ENCODE measurements around the gene GATD1.

The GATD1 gene

DNA sequence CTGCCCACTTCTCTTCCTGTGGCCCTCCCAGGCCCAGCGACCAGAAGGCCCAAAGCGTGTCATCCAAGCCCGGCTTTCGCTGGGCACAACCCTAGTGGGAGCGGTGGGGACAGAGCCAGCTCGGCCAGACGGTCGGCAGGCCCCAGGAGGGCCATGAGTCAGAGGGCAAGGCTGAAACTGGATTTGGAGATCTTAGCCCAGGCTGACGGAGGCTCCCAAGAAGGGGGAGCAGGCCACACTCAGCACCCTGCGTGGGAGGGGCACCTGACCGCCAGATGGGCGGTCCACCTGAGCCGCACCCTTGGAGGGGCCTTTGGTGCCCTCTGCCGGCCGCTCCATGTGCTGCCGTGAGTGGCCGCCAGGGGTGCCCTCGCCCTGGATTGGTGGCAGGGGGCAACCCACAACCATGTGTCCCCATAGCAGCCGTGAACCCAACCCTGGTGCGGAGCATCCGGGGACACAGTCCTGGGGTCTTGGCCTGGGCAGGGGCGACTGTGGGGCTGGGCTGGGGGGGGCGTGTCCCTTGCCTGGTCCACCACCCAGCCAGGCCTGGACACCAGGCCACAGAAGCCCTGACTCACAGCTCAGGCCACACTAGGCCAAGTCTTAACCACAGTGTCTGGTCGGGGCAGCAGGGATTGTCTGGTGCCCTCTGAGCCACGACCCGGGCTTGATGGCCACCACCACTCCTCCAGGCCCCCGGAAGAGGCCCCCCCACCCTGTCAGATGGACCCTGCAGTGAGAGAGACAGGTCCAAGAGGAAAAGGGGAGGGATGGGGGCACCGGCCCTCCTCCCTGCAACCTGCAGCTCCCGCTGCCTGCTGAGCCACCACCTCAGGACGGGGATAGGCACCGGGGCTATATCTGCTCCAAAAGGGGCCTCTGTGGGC is 49.2 kb downstream of the GATD1 start:
- no peak for TF ChIP-seq Cebpa-rat (IDR thresholded peaks at IDR 0.05)
- H3K36me3 ChIP-seq, result no peaks in the 10 kb centered on the region
- H3K4me2 ChIP-seq, result peak overlapping the region; percentile 7 to 92 (median 78); a peak in 21 of 22 replicates
- peaks cover 0 to 4% (median 0%) of the 10 kb centered on the region in 11 experiments; a peak in 2 of 22 replicates for H4K20me1 ChIP-seq
- H3K4me3 ChIP-seq, result no peak overlapping the region
- peak overlapping the region in 5 of 11 experiments; percentile 25 to 49 (median 43); a peak in 9 of 22 replicates for H3K9ac ChIP-seq
- H3K27me3 ChIP-seq, result peaks cover 24 to 38% (median 32%) of the 10 kb centered on the region in 11 experiments
- H3K4me1 ChIP-seq, result peaks cover 15 to 59% (median 45%) of the 10 kb centered on the region in 10 experiments; a peak in 19 of 20 replicates
- peak overlapping the region in 1 of 11 experiments; percentile 10; a peak in 2 of 22 replicates for H3K27ac ChIP-seq
- H3K9me3 ChIP-seq (replicated peaks in 1 of 11), result no peaks in the 10 kb centered on the region

DNA sequence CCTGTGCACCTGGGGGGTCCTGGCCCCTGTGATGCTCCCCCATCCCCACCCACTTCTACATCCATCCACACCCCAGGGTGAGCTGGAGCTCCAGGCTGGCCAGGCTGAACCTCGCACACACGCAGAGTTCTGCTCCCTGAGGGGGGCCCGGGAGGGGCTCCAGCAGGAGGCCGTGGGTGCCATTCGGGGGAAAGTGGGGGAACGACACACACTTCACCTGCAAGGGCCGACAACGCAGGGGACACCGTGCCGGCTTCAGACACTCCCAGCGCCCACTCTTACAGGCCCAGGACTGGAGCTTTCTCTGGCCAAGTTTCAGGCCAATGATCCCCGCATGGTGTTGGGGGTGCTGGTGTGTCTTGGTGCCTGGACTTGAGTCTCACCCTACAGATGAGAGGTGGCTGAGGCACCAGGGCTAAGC is 50.0 kb downstream of the GATD1 start:
- H3K9ac ChIP-seq, result peak overlapping the region in 4 of 11 experiments; percentile 60 to 71 (median 68); a peak in 4 of 22 replicates
- peak overlapping the region in 1 of 10 experiments; percentile 48; a peak in 1 of 20 replicates for H3K4me3 ChIP-seq
- TF ChIP-seq Cebpa-rat (IDR thresholded peaks at IDR 0.05), result no peak
- peaks cover 0 to 7% (median 2%) of the 10 kb centered on the region in 11 experiments; a peak in 11 of 22 replicates for H4K20me1 ChIP-seq
- no peaks in the 10 kb centered on the region for H3K36me3 ChIP-seq
- peaks cover 27 to 44% (median 36%) of the 10 kb centered on the region in 11 experiments for H3K27me3 ChIP-seq
- no peaks in the 10 kb centered on the region for H3K9me3 ChIP-seq (replicated peaks in 1 of 11)
- H3K27ac ChIP-seq, result no peak overlapping the region
- H3K4me1 ChIP-seq, result peaks cover 18 to 63% (median 48%) of the 10 kb centered on the region in 10 experiments
- peak overlapping the region; percentile 73 to 92 (median 80); a peak in 21 of 22 replicates for H3K4me2 ChIP-seq

DNA sequence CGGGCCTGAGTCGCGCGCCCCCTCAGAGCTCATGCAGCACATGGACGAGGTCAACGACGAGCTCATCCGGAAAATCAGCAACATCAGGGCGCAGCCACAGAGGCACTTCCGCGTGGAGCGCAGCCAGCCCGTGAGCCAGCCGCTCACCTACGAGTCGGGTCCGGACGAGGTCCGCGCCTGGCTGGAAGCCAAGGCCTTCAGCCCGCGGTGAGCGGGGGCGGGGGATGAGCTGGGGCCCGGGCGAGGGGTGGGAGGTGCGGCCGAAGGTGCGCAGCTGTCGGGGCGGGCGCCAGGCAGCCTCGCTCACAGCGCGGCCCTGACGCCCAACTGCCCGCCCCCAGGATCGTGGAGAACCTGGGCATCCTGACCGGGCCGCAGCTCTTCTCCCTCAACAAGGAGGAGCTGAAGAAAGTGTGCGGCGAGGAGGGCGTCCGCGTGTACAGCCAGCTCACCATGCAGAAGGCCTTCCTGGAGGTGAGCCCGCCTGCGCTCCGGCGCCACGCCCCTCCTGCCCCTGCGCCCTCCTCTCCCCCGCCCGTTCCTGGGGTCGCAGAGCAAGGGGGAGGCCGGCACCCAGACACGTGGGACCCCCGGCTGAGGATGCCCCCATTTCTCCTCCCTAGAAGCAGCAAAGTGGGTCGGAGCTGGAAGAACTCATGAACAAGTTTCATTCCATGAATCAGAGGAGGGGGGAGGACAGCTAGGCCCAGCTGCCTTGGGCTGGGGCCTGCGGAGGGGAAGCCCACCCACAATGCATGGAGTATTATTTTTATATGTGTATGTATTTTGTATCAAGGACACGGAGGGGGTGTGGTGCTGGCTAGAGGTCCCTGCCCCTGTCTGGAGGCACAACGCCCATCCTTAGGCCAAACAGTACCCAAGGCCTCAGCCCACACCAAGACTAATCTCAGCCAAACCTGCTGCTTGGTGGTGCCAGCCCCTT is 50.7 kb downstream of the GATD1 start:
- H3K36me3 ChIP-seq, result no peaks in the 10 kb centered on the region
- peak overlapping the region in 10 of 11 experiments; percentile 28 to 65 (median 56); a peak in 17 of 22 replicates for H3K27ac ChIP-seq
- no peaks in the 10 kb centered on the region for H3K9me3 ChIP-seq (replicated peaks in 1 of 11)
- no peak for TF ChIP-seq Cebpa-rat (IDR thresholded peaks at IDR 0.05)
- H3K4me3 ChIP-seq, result peak overlapping the region; percentile 36 to 62 (median 46); a peak in 18 of 20 replicates
- H3K4me1 ChIP-seq, result peaks cover 25 to 70% (median 56%) of the 10 kb centered on the region in 10 experiments
- H4K20me1 ChIP-seq, result peaks cover 0 to 14% (median 9%) of the 10 kb centered on the region in 11 experiments; a peak in 18 of 22 replicates
- peak overlapping the region; percentile 42 to 71 (median 60); a peak in 19 of 22 replicates for H3K9ac ChIP-seq
- H3K27me3 ChIP-seq, result peaks cover 35 to 52% (median 44%) of the 10 kb centered on the region in 11 experiments
- peak overlapping the region; percentile 73 to 92 (median 80) for H3K4me2 ChIP-seq

DNA sequence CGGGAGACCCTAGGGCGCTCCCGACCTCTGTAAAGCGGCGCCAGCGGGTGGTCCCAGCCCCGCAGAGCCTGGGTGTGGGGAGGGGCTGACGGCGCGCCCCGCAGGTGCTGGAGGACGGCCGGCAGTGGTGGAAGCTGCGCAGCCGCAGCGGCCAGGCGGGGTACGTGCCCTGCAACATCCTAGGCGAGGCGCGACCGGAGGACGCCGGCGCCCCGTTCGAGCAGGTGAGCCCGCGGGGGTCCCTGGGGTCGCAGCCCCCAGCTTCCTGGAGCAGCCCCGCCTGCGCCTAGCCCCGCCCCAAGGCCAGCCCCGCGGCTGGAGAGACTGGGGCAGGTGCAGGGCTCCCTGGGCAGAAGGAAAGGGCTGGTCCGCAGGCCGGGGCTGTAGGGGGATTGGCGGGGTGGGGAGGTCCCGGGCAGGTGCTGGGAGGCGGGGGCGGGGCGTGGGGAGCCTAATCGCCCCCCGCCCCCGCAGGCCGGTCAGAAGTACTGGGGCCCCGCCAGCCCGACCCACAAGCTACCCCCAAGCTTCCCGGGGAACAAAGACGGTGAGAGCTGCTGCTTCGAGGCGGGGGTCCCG is 51.6 kb downstream of the GATD1 start:
- Histone ChIP-seq H3K27ac (no peak overlapping the region; a peak in 1 of 22 replicates), H3K9me3 (replicated peaks in 1 of 11) (no peaks in the 10 kb centered on the region), H3K9ac (peak overlapping the region in 4 of 11 experiments; percentile 9 to 69 (median 28); a peak in 3 of 22 replicates), H3K4me2 (peak overlapping the region; percentile 49 to 92 (median 79); a peak in 21 of 22 replicates), H4K20me1 (peaks cover 0 to 22% (median 16%) of the 10 kb centered on the region in 11 experiments; a peak in 18 of 22 replicates), H3K27me3 (peaks cover 43 to 60% (median 52%) of the 10 kb centered on the region in 11 experiments), H3K36me3 (no peaks in the 10 kb centered on the region), H3K4me3 (peak overlapping the region in 2 of 10 experiments; percentile 38 to 40; a peak in 3 of 20 replicates), H3K4me1 (peaks cover 32 to 78% (median 63%) of the 10 kb centered on the region in 10 experiments)
- TF ChIP-seq Cebpa-rat (IDR thresholded peaks at IDR 0.05), result no peak

DNA sequence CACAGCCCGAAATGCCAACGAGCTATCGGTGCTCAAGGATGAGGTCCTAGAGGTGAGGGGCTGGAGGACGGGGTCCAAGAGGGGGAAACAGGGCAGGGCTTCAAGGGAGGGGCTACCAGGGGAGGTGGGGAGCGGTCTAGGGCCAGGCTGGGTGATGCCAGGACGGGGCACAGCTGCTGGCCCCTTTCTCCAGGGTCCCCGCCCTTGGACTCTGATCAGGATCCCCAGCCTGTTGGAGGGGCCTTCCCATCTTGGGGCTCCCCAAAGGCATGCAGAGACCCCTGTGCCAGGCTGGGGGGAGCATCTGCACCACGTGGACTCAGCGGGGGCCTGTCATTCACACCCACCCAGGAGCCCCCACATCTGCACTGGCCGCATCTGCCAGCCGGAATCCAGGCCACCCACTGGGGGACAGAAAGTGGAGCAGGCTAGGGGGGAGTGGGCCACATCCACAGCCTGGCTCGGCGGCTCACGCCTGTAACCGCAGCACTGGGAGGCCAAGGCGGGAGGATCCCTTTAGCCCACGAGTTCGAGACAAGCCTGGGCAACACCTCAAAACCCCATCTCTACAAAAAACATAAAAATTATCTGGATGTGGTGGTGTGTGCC is 52.4 kb downstream of the GATD1 start:
- no peak overlapping the region for H3K4me3 ChIP-seq
- no peak overlapping the region for H3K9ac ChIP-seq
- H3K27me3 ChIP-seq, result peaks cover 51 to 68% (median 60%) of the 10 kb centered on the region in 11 experiments
- peaks cover 32 to 84% (median 69%) of the 10 kb centered on the region in 10 experiments for H3K4me1 ChIP-seq
- H3K4me2 ChIP-seq, result peak overlapping the region in 5 of 11 experiments; percentile 66 to 92 (median 82); a peak in 10 of 22 replicates
- H3K27ac ChIP-seq, result no peak overlapping the region
- H3K9me3 ChIP-seq (replicated peaks in 1 of 11), result no peaks in the 10 kb centered on the region
- no peak for TF ChIP-seq Cebpa-rat (IDR thresholded peaks at IDR 0.05)
- peaks cover 0 to 29% (median 16%) of the 10 kb centered on the region in 11 experiments; a peak in 18 of 22 replicates for H4K20me1 ChIP-seq
- no peaks in the 10 kb centered on the region for H3K36me3 ChIP-seq

DNA sequence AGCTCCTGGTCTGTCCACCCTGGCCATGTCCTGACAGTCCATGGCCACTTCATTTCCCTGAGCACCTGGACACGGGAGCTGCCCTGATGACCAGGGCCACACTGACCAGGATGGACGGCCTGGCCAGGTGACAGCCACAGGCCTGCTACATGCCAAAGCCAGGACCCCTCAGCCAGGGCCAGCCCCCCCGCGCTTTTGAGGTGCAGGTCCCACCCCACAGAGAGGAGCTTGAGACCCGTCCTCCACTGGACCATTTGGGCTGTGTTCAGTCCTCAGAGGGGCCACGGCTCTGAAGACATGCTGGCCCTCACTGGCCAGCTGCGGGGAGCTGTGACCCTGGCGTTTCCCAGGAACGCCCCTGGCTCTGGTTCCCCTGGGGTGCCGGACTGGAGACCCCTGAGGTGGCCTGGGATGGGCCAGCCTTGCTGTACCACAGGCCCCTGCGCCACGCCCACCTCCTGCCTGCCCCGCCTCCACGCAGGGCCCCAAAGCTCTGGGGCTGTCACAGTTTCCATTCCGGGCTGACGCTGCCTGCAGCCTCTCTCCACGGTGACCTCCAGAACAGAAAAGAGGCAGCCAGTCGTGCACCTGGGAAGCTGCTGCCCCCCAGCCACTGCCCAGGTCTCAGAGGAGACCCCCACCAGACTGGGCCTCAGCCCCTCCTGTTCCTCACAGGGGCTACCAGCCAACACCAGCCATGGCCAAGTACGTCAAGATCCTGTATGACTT is 53.1 kb downstream of the GATD1 start:
- TF ChIP-seq Cebpa-rat (IDR thresholded peaks at IDR 0.05), result no peak

More for the DNA sequence above, 53.1 kb downstream of the GATD1 start:
- Histone ChIP-seq H3K27me3 (peaks cover 58 to 75% (median 67%) of the 10 kb centered on the region in 11 experiments), H3K9ac (0 out of 22 replicates have a peak overlapping the region, but pooled peaks of 1 of the 11 experiments have one; percentile 3), H3K9me3 (replicated peaks in 1 of 11) (no peaks in the 10 kb centered on the region), H3K27ac (no peak overlapping the region), H3K4me3 (no peak overlapping the region), H4K20me1 (peaks cover 0 to 34% (median 16%) of the 10 kb centered on the region in 11 experiments; a peak in 18 of 22 replicates), H3K36me3 (no peaks in the 10 kb centered on the region), H3K4me2 (peak overlapping the region in 3 of 11 experiments; percentile 10 to 12 (median 12); a peak in 3 of 22 replicates), H3K4me1 (peaks cover 32 to 80% (median 64%) of the 10 kb centered on the region in 10 experiments)

Measured in BLaER1 treated with 17β-estradiol and CSF1 and Interleukin-3, amounts not matched to agents 10 nM and 100 nM (cell line).